GM18519 (cell line): ENCODE measurements around the gene SULT1B1.
"Not testable (repeated sequence)": the region's sequence is repeated elsewhere in the genome, so short reads cannot be mapped to it uniquely, and the experiment has no call there.

Source experiments
- ATAC-seq: cut with Tn5 transposase; IDR thresholded peaks from one replicate; pipeline ENCODE4 v1.9.1; 2021; ENCODE audit warnings: mild to moderate bottlenecking, moderate library complexity; ENCODE audit not compliant: unreplicated experiment, low FRiP score

Gene SULT1B1

DNA sequence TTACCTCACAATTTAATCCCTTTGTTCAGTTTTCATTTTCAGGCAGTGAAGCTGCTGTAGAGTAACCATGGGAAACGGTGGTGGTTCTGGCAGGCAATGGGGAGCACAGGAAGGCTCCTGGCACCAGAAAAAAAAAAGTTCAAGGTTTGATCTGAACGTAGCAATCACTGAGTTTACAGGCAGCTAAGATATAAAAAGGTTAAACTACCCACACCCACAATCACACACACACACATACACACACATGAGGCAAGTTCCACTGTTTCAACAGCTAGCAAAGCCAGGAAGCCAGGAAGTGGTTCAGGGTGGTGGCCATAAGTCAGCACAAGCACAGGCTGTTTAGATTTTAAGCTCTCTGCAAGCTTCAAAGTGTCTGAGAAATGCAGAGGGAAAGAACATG lies at the start of gene SULT1B1:
Gene SULT1B1 (minus strand): TSS at position 166 of the 400 bp plus-strand sequence. CDS start 5,403 bp downstream, outside the sequence.
- no peak for ATAC-seq

DNA sequence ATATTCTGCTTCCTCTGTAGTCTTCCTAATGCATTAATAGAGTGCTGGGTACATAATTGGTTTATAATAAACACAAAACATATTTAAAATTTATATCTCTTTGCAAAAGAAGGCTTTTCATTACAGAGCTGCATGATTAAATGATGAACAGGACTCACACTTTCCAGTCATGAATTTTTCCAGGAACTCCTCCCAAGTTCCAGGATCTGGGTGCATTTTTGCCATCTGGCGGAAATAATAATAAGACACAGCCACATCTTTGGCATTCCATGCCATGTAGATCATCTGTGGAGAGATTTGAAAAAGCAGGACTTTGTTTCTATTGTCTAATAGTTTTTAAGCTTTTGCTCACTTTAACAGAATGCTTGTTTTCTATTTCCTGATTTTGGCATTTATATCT lies 40.2 kb upstream of the SULT1B1 start:
- no peak for ATAC-seq

DNA sequence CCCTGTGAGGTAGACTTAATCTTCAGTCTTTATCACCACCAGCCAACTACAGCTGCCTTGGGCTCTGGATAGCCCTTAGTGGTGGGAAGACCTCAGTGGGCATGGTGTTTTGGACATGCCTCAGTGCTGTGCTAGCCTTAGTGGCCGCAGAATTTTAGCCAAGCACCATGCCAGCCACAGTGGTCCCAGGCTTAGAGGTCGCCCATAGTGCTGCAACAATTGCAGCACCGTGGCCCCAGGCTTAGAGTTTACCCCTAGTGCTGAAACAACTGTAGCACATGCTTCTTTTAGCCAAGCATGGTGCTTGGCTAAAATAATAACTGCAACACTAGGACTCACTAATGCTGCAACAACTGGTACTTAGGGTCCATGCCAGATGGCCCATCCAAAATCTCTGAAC lies 38.9 kb upstream of the SULT1B1 start:
- no peak for ATAC-seq

DNA sequence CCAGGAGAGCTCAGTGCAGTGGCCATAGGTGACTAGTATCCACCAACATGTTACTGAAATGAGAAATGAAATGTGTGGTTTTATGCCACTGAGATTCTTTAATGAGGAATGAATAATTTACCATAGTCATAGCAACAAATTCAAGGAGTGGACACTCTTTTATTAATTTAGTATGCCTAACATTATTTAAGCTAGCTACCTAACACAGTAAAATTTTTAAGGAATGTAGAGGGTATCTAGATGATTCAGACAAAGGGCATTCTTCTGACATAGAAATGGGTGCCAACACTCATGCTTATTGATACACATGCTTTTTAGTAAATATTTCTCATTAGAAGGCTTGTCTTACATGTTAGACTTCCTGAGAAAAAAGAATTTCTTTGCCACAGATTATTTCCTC lies 33.3 kb upstream of the SULT1B1 start:
- no peak for ATAC-seq

- no peak for ATAC-seq
These were observed 27.5 kb upstream of the SULT1B1 start for GRCh38 chr4:69787879-69788278.

DNA sequence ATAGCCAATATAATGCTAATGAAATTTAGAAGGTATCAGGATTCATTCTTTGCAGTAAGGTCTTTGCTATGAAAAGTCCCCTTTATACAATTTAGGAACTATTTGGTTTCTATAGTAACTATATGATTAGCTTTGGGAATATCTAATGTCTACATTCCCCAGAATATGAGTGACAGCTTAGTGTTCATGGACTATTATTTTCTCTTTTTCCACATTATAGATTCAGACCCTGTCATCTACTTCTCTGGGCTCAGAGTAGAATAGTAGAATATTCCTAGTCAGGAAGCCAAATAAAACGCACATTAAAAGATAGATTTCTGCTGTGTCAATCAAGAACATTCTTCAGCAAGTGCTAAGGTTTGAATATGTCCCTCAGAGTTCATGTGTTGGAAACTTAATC lies 26.1 kb upstream of the SULT1B1 start:
- ATAC-seq, result no peak

GRCh38 chr4:69785211-69785831 lies 24.9 kb upstream of the SULT1B1 start:
- no peak for ATAC-seq

DNA sequence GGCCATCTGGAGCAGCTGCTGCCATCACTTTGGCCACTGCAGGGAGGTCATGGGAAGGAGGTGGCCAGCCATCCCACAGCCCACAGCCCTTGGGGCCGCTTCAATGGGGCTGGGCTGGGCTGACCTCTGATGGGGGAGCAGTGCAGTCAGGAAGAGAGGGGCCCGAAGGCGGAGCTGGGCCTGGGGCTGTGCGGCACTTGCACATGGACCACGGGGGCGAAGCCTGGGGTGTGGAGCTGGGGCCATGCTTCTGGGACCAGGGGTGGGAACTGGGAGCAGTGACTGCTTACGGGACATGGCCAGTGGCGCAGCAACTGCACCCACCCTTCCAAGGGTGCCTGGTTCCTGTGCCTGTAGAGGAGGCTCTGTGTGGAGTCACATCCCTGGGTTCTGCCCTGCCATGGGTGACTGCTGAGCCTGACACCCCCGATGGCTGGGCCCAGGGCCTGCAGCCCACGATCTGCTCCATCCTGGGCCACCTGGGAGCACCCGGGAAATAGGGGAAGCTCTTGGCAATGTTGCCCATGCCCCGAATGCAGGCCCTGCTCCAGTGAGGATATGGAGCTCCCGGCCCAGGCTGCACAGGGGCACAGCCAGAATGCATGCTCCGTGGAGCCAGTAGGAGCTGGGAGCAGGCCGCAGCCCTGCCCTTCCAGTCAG lies 22.4 kb upstream of the SULT1B1 start:
- no peak for ATAC-seq

GRCh38 chr4:69781458-69782418 lies 21.3 kb upstream of the SULT1B1 start:
- no peak for ATAC-seq

- no peak for ATAC-seq
These were observed 19.7 kb upstream of the SULT1B1 start for GRCh38 chr4:69780141-69780540.

GRCh38 chr4:69776696-69777095 lies 16.3 kb upstream of the SULT1B1 start:
- ATAC-seq, result no peak

- no peak for ATAC-seq
These were observed 15.0 kb upstream of the SULT1B1 start for GRCh38 chr4:69775321-69775867.

DNA sequence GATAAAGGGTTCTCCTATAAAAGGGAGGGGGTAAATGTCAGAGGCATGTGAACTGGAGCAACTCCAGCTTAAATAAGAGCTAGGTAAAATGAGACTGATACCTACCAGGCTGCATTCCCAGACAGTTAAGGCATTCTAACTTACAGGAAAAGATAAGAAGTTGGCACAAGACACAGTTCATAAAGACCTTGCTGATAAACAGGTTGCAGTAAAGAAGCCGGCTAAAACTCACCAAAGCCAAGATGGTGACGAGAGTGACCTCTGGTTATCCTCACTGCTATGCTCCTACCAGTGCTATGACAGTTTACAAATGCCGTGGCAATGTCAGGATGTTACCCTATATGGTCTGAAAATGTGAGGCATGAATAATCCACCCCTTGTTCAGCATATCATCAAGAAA lies 13.1 kb upstream of the SULT1B1 start:
- ATAC-seq, result no peak

DNA sequence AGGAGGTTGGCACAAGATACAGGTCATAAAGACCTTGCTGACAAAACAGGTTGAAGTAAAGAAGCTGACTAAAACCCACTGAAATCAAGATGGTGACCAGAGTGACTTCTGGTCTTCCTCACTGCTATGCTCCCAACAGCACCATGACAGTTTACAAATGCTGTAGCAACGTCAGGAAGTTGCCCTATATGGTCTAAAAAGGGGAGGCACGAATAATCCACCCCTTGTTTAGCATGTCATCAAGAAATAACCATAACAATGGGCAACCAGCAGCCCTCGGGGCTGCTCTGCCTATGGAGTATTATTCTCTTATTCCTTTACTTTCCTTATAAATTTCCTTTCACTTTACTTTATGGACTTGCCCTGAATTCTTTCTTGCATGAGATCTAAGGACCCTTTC lies 8.1 kb upstream of the SULT1B1 start:
- ATAC-seq, result not testable (repeated sequence)

- no peak for ATAC-seq
These were observed 5.3 kb upstream of the SULT1B1 start for GRCh38 chr4:69765751-69766150.

GRCh38 chr4:69764311-69764710 lies 3.9 kb upstream of the SULT1B1 start:
- no peak for ATAC-seq

GRCh38 chr4:69763233-69763632 lies 2.8 kb upstream of the SULT1B1 start:
- no peak for ATAC-seq

DNA sequence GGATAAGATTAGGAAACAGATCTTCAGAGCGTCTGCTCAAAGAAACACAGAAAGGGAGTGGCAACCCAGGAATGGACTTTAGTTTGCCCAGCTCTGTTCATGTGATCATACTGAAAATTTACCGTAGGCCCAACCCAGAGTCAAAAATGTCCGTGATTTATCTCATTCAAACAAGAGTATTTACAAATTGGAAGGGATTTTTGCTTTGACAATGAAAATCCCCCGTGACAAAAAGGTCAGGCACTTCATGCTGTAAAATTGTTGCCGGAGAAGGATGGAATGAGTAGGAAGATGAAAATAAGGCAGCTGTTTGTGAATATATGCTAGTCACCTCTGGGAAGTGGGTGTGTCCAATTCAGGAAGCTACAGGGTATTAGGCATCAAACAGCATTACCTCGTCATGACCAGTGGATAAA lies 1.2 kb downstream of the SULT1B1 start:
- no peak for ATAC-seq

- no peak for ATAC-seq
These were observed 3.0 kb downstream of the SULT1B1 start for GRCh38 chr4:69757464-69757863.

- ATAC-seq, result no peak
These were observed 5.4 kb downstream of the SULT1B1 start for GRCh38 chr4:69754926-69755580.
